B cell (primary cell): Measurements from ENCODE around the gene AP2B1.

Source experiments
- CTCF ChIP-seq: fragments of 200-600 bp; IDR thresholded peaks from one replicate; pipeline ENCODE4 v1.8.0; 2022; ENCODE audit warnings: antibody characterized with exemption, mild to moderate bottlenecking
- EZH2 ChIP-seq: IDR thresholded peaks from 2 replicates; pipeline ENCODE4 v1.6.1; 2012; ENCODE audit warnings: borderline replicate concordance, low read depth, mild to moderate bottlenecking, moderate library complexity, low read length; ENCODE audit not compliant: insufficient read depth, poor library complexity, severe bottlenecking

GRCh38 chr17:35748979-35749378 is 161.9 kb downstream of the AP2B1 start:
- TF ChIP-seq CTCF (no peak), EZH2 (no peak)
